Measurements from ENCODE around the gene ISL2. TPM values are rescaled to one million over a fixed set of nuclear protein-coding genes. Genes with fewer than 3 reads are reported as not detected.

The ISL2 gene
- polyA plus RNA-seq, 1 donor (not counting 4 experiments of a cell fraction or from before 2014, with no cell fraction given) = not detected

DNA sequence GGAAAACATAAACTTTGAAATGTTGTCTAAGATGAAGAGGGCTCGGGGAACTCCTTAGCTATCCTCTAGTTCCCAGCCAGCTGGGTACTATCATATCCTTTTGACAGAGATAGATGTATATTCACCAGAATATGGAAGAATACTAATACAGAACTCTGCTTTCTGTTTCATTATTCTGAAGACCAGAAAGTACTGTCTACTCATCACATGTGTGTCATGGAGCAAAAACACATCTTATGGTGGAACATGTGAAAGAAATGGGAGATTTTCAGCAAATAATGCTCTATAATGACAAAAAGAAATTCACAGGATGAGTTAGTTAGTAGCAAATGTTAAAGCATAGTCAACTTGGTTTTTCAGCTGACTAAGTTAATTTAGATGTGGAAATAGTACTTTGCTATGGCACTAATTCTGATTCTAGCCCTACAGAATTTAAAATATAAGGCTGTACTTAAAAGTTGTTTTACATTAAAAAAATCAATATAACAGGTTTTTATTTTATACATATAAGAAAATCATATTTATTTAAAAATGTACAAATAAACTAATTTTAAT lies 16.5 kb downstream of the ISL2 start:
- FAIRE-seq = no peak

DNA sequence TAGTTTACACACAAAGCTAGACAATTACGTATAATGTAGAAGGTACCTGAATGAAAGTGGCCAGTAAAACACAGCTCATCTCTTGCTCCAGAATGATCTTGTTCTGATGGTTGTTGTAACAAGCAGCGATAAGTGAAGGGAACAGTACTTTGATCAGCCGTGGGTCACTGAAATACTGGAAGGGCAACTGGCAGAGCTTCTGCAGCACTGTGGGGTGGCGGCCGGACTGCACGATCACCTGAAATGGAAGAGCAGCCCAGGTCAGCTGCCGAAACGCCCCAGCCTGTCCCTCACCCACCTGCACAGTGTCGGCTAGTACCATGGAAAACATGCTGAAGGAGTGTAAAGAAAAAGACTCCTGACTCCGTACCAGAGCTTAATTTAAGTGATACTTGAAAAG lies 17.3 kb downstream of the ISL2 start:
- no peaks in the 10 kb centered on the region for H3K36me3 ChIP-seq (ENCODE audit: control insufficient read depth in 2 of 2, extremely low read depth in 1 of 2, insufficient read depth in 2 of 2, low read length in 2 of 2)
- no peaks in the 10 kb centered on the region for H3K27me3 ChIP-seq (ENCODE audit: control insufficient read depth, extremely low read depth, insufficient read depth, low read length)
- DNase-seq (ENCODE audit: low read depth, low spot score) = no peak
- no peaks in the 10 kb centered on the region for H3K4me1 ChIP-seq (ENCODE audit: control insufficient read depth, extremely low read depth, insufficient read depth, low read length)
- no peak for FAIRE-seq
- H4K20me1 ChIP-seq (ENCODE audit: control insufficient read depth, extremely low read depth, insufficient read depth, low read length) = no peaks in the 10 kb centered on the region
- no peak overlapping the region for H3K4me2 ChIP-seq (ENCODE audit: control insufficient read depth, extremely low read depth, insufficient read depth, low read depth, low read length)
- no peaks in the 10 kb centered on the region for H3K9me1 ChIP-seq (ENCODE audit: control insufficient read depth, extremely low read depth, insufficient read depth, low read length)
- H3K9me3 ChIP-seq (ENCODE audit: control insufficient read depth, low read depth, low read length) = no peaks in the 10 kb centered on the region
- TF ChIP-seq EZH2 (IDR thresholded peaks at IDR 0.05; ENCODE audit: low read length) = no peak
- TF ChIP-seq, protein P1, sequence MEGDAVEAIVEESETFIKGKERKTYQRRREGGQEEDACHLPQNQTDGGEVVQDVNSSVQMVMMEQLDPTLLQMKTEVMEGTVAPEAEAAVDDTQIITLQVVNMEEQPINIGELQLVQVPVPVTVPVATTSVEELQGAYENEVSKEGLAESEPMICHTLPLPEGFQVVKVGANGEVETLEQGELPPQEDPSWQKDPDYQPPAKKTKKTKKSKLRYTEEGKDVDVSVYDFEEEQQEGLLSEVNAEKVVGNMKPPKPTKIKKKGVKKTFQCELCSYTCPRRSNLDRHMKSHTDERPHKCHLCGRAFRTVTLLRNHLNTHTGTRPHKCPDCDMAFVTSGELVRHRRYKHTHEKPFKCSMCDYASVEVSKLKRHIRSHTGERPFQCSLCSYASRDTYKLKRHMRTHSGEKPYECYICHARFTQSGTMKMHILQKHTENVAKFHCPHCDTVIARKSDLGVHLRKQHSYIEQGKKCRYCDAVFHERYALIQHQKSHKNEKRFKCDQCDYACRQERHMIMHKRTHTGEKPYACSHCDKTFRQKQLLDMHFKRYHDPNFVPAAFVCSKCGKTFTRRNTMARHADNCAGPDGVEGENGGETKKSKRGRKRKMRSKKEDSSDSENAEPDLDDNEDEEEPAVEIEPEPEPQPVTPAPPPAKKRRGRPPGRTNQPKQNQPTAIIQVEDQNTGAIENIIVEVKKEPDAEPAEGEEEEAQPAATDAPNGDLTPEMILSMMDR (optimal IDR thresholded peaks at IDR 0.05 in 1 of 3, IDR thresholded peaks at IDR 0.05 in 1 of 3, conservative IDR thresholded peaks at IDR 0.05 in 1 of 3; ENCODE audit: extremely low read depth in 1 of 3, insufficient read depth in 2 of 3, low read length in 3 of 3) = no peak
- no peak overlapping the region for H3K27ac ChIP-seq (ENCODE audit: control insufficient read depth, insufficient read depth, low read length)
- H3K9ac ChIP-seq (ENCODE audit: control insufficient read depth, extremely low read depth, insufficient read depth, low read length) = no peak overlapping the region
- H2AFZ ChIP-seq (ENCODE audit: control insufficient read depth, low read length) = no peak overlapping the region
- no peak overlapping the region for H3K4me3 ChIP-seq (ENCODE audit: control insufficient read depth in 2 of 3, extremely low read depth in 1 of 3, insufficient read depth in 2 of 3, low read depth in 1 of 3, low read length in 3 of 3)
- no peaks in the 10 kb centered on the region for H3K79me2 ChIP-seq (ENCODE audit: control insufficient read depth, insufficient read depth, low read length)
- dilution Hi-C loops (cut with MboI; ENCODE audit: extremely low pct_ligation_motif_present, low sequenced_read_pairs) = no loop called here

More for the DNA sequence above, 16.5 kb downstream of the ISL2 start:
- DNase-seq (ENCODE audit: low read depth, low spot score) = no peak
- H3K36me3 ChIP-seq (ENCODE audit: control insufficient read depth in 2 of 2, extremely low read depth in 1 of 2, insufficient read depth in 2 of 2, low read length in 2 of 2) = no peaks in the 10 kb centered on the region
- H3K9me3 ChIP-seq (ENCODE audit: control insufficient read depth, low read depth, low read length) = no peaks in the 10 kb centered on the region
- H3K27me3 ChIP-seq (ENCODE audit: control insufficient read depth, extremely low read depth, insufficient read depth, low read length) = no peaks in the 10 kb centered on the region
- no peak overlapping the region for H3K4me3 ChIP-seq (ENCODE audit: control insufficient read depth in 2 of 3, extremely low read depth in 1 of 3, insufficient read depth in 2 of 3, low read depth in 1 of 3, low read length in 3 of 3)
- H2AFZ ChIP-seq (ENCODE audit: control insufficient read depth, low read length) = no peak overlapping the region
- no peak overlapping the region for H3K4me2 ChIP-seq (ENCODE audit: control insufficient read depth, extremely low read depth, insufficient read depth, low read depth, low read length)
- no peaks in the 10 kb centered on the region for H3K9me1 ChIP-seq (ENCODE audit: control insufficient read depth, extremely low read depth, insufficient read depth, low read length)
- H3K27ac ChIP-seq (ENCODE audit: control insufficient read depth, insufficient read depth, low read length) = no peak overlapping the region
- dilution Hi-C loops (cut with MboI; ENCODE audit: extremely low pct_ligation_motif_present, low sequenced_read_pairs) = no loop called here
- H3K9ac ChIP-seq (ENCODE audit: control insufficient read depth, extremely low read depth, insufficient read depth, low read length) = no peak overlapping the region
- H3K4me1 ChIP-seq (ENCODE audit: control insufficient read depth, extremely low read depth, insufficient read depth, low read length) = no peaks in the 10 kb centered on the region
- TF ChIP-seq, protein P1 (optimal IDR thresholded peaks at IDR 0.05 in 1 of 3, IDR thresholded peaks at IDR 0.05 in 1 of 3, conservative IDR thresholded peaks at IDR 0.05 in 1 of 3; ENCODE audit: extremely low read depth in 1 of 3, insufficient read depth in 2 of 3, low read length in 3 of 3) = no peak
- TF ChIP-seq EZH2 (IDR thresholded peaks at IDR 0.05; ENCODE audit: low read length) = no peak
- H3K79me2 ChIP-seq (ENCODE audit: control insufficient read depth, insufficient read depth, low read length) = no peaks in the 10 kb centered on the region
- H4K20me1 ChIP-seq (ENCODE audit: control insufficient read depth, extremely low read depth, insufficient read depth, low read length) = no peaks in the 10 kb centered on the region

All from keratinocyte (primary cell).